Glutamatergic neuron (in vitro differentiated cells): ENCODE data around the gene BAG1. TPM values are rescaled to one million over a fixed set of nuclear protein-coding genes. Genes with fewer than 3 reads are reported as not detected.

Source experiments
- DNase-seq: peaks from one replicate; pipeline ENCODE4 v3.0.0; 2022
- H3K27ac Mint-ChIP-seq: one replicate; pipeline ENCODE4 v1.8.0; 2020; ENCODE audit warnings: mild to moderate bottlenecking, mixed read lengths, inconsistent platforms; ENCODE audit not compliant: unreplicated experiment
- H3K27me3 Mint-ChIP-seq: one replicate; pipeline ENCODE4 v1.8.0; 2020; ENCODE audit warnings: mild to moderate bottlenecking, moderate library complexity, mixed read lengths, inconsistent platforms; ENCODE audit not compliant: unreplicated experiment
- H3K36me3 Mint-ChIP-seq: one replicate; pipeline ENCODE4 v1.8.0; 2020; ENCODE audit warnings: mild to moderate bottlenecking, mixed read lengths, inconsistent platforms; ENCODE audit not compliant: unreplicated experiment
- H3K4me1 Mint-ChIP-seq: one replicate; pipeline ENCODE4 v1.8.0; 2020; ENCODE audit warnings: mild to moderate bottlenecking, low read depth, mixed read lengths, inconsistent platforms; ENCODE audit not compliant: unreplicated experiment
- H3K4me3 Mint-ChIP-seq: one replicate; pipeline ENCODE4 v1.8.0; 2020; ENCODE audit warnings: mild to moderate bottlenecking, mixed read lengths, inconsistent platforms; ENCODE audit not compliant: unreplicated experiment
- H3K9me3 Mint-ChIP-seq: one replicate; pipeline ENCODE4 v1.8.0; 2020; ENCODE audit warnings: mild to moderate bottlenecking, moderate library complexity, mixed read lengths, inconsistent platforms; ENCODE audit not compliant: unreplicated experiment
- CTCF ChIP-seq: fragments of 200-600 bp; sonication (generic); IDR thresholded peaks from one replicate; pipeline ENCODE4 v1.5.0; 2021; ENCODE audit not compliant: partially characterized antibody, unreplicated experiment
- total RNA-seq: library from RNA; stranded (reverse); fragmentation: NEBNext Ultra II Directional; extraction: Animal tissue kit (Norgen Biotek cat#: 25700); gene quantifications from one replicate; pipeline ENCODE4 v1.2.1, GENCODE V29; 2021; ENCODE audit not compliant: unreplicated experiment

The BAG1 gene
- total RNA-seq, 1 donor from 2014 or later: 92.5 TPM

GRCh38 chr9:33232815-33233214, 31.7 kb downstream of the BAG1 start:
- H3K27ac Mint-ChIP-seq: no peak overlapping the region
- peaks cover 5% of the 10 kb centered on the region for H3K9me3 Mint-ChIP-seq
- no peak for DNase-seq
- peak overlapping the region; percentile 31 for H3K4me3 Mint-ChIP-seq
- H3K4me1 Mint-ChIP-seq: no peaks in the 10 kb centered on the region
- peaks cover 9% of the 10 kb centered on the region for H3K36me3 Mint-ChIP-seq
- TF ChIP-seq CTCF: no peak
- peaks cover 7% of the 10 kb centered on the region for H3K27me3 Mint-ChIP-seq

- no peak for DNase-seq
- TF ChIP-seq CTCF: no peak
- Mint-ChIP-seq H3K9me3 (peaks cover 5% of the 10 kb centered on the region), H3K4me3 (no peak overlapping the region), H3K36me3 (peaks cover 9% of the 10 kb centered on the region), H3K27me3 (peaks cover 7% of the 10 kb centered on the region), H3K27ac (no peak overlapping the region), H3K4me1 (no peaks in the 10 kb centered on the region)
These were observed 32.9 kb downstream of the BAG1 start for GRCh38 chr9:33231623-33231942.

- H3K27ac Mint-ChIP-seq: no peak overlapping the region
- no peak for TF ChIP-seq CTCF
- no peaks in the 10 kb centered on the region for H3K4me1 Mint-ChIP-seq
- H3K27me3 Mint-ChIP-seq: peaks cover 7% of the 10 kb centered on the region
- peaks cover 5% of the 10 kb centered on the region for H3K9me3 Mint-ChIP-seq
- no peak overlapping the region for H3K4me3 Mint-ChIP-seq
- H3K36me3 Mint-ChIP-seq: peaks cover 9% of the 10 kb centered on the region
- DNase-seq: no peak
These were observed 33.5 kb downstream of the BAG1 start for GRCh38 chr9:33230756-33231622.

GRCh38 chr9:33229359-33230114, 35.0 kb downstream of the BAG1 start:
- H3K36me3 Mint-ChIP-seq: peaks cover 5% of the 10 kb centered on the region
- peaks cover 7% of the 10 kb centered on the region for H3K27me3 Mint-ChIP-seq
- no peaks in the 10 kb centered on the region for H3K4me1 Mint-ChIP-seq
- H3K27ac Mint-ChIP-seq: no peak overlapping the region
- no peak for TF ChIP-seq CTCF
- H3K9me3 Mint-ChIP-seq: peaks cover 5% of the 10 kb centered on the region
- no peak overlapping the region for H3K4me3 Mint-ChIP-seq
- DNase-seq: no peak

- Mint-ChIP-seq H3K9me3 (peaks cover 5% of the 10 kb centered on the region), H3K27ac (no peak overlapping the region), H3K4me3 (no peak overlapping the region), H3K36me3 (peaks cover 4% of the 10 kb centered on the region), H3K4me1 (no peaks in the 10 kb centered on the region), H3K27me3 (peaks cover 7% of the 10 kb centered on the region)
- no peak for DNase-seq
- TF ChIP-seq CTCF: no peak
These were observed 35.9 kb downstream of the BAG1 start for GRCh38 chr9:33228606-33229005.
